ENCODE results near the gene FXYD5. TPM values are rescaled to one million over a fixed set of nuclear protein-coding genes. Genes with fewer than 3 reads are reported as not detected.

FXYD5 gene
- total RNA-seq, 2 experiments from 2014 or later = 82.1 to 147 TPM

- DNase-seq (ENCODE audit: low spot score) = no peak
- Histone ChIP-seq H3K9me3 (ENCODE audit: low read length) (peaks cover 19% of the 10 kb centered on the region; the same call in 1 of the 2 replicates), H3K4me2 (ENCODE audit: low read length) (no peak overlapping the region), H4K20me1 (ENCODE audit: insufficient read depth, low read length) (no peaks in the 10 kb centered on the region), H2AFZ (ENCODE audit: low read length) (no peak overlapping the region), H3K27ac (ENCODE audit: low read depth, low read length, poor library complexity, severe bottlenecking) (no peak overlapping the region), H3K36me3 (ENCODE audit: insufficient read depth, low read length) (peaks cover 67% of the 10 kb centered on the region), H3K4me3 (ENCODE audit: low read depth, low read length, poor library complexity, severe bottlenecking) (no peak overlapping the region), H3K9me2 (ENCODE audit: insufficient read depth, low read length) (no peaks in the 10 kb centered on the region), H3K4me1 (ENCODE audit: insufficient read depth, low read length, poor library complexity, severe bottlenecking) (no peaks in the 10 kb centered on the region), H3K79me2 (ENCODE audit: insufficient read depth, low read depth, low read length) (no peaks in the 10 kb centered on the region)
- POLR2A ChIA-PET = interaction anchor here (0.9 kb wide), 1 partner anchor 28 kb away, joined by 3 read pairs; no protein-coding TSS in a partner anchor
- no TSS peak for BruUV-seq (replicated peaks)
- CTCF ChIA-PET (ENCODE audit: unreplicated experiment) = interaction anchor here (1.1 kb wide), 1 partner anchor 34 kb away, joined by 3 read pairs; no protein-coding TSS in a partner anchor
- TF ChIP-seq EZH2phosphoT487 (IDR thresholded peaks at IDR 0.05; ENCODE audit: borderline replicate concordance, low read depth, low read length) (no peak), CTCF (conservative IDR thresholded peaks at IDR 0.05; ENCODE audit: low read length) (no peak)
- intact Hi-C loops (cut with micrococcal nuclease; ENCODE audit: unreplicated experiment) = no loop called here
Measured at GRCh38 chr19:35169221-35169995, 14.9 kb downstream of the FXYD5 start.

- H3K4me3 ChIP-seq (ENCODE audit: low read depth, low read length, poor library complexity, severe bottlenecking) = no peak overlapping the region
- POLR2A ChIA-PET = interaction anchor here (0.7 kb wide), 1 partner anchor 10 kb away, joined by 3 read pairs; no protein-coding TSS in a partner anchor
- H3K4me2 ChIP-seq (ENCODE audit: low read length) = no peak overlapping the region
- CTCF ChIA-PET (ENCODE audit: unreplicated experiment) = no interaction called here
- no peak overlapping the region for H2AFZ ChIP-seq (ENCODE audit: low read length)
- BruUV-seq (replicated peaks) = no TSS peak
- TF ChIP-seq CTCF (conservative IDR thresholded peaks at IDR 0.05; ENCODE audit: low read length) = no peak
- TF ChIP-seq EZH2phosphoT487 (IDR thresholded peaks at IDR 0.05; ENCODE audit: borderline replicate concordance, low read depth, low read length) = no peak
- no peak for DNase-seq (ENCODE audit: low spot score)
- no peaks in the 10 kb centered on the region for H3K4me1 ChIP-seq (ENCODE audit: insufficient read depth, low read length, poor library complexity, severe bottlenecking)
- H3K9me3 ChIP-seq (ENCODE audit: low read length) = peaks cover 9% of the 10 kb centered on the region; the same call in 1 of the 2 replicates
- H3K9me2 ChIP-seq (ENCODE audit: insufficient read depth, low read length) = no peaks in the 10 kb centered on the region
- H3K79me2 ChIP-seq (ENCODE audit: insufficient read depth, low read depth, low read length) = no peaks in the 10 kb centered on the region
- intact Hi-C loops (cut with micrococcal nuclease; ENCODE audit: unreplicated experiment) = no loop called here
- H3K27ac ChIP-seq (ENCODE audit: low read depth, low read length, poor library complexity, severe bottlenecking) = no peak overlapping the region
- H3K36me3 ChIP-seq (ENCODE audit: insufficient read depth, low read length) = peaks cover 56% of the 10 kb centered on the region
- no peaks in the 10 kb centered on the region for H4K20me1 ChIP-seq (ENCODE audit: insufficient read depth, low read length)
Measured at GRCh38 chr19:35170359-35171061, 16.0 kb downstream of the FXYD5 start.
